MM.1S (cell line): ENCODE results near the gene LRRC1.

Experiments used
- DNase-seq: peaks from one replicate; pipeline ENCODE4 v3.0.0-alpha.2; 2015
- H2AFZ ChIP-seq: fragments of 300-600 bp; sonication (generic); 2 replicates; pipeline ENCODE4 v1.6.0; 2016; ENCODE audit warnings: antibody characterized with exemption, low read length
- H3F3A ChIP-seq: fragments of 300-600 bp; sonication (generic); 2 replicates; pipeline ENCODE4 v1.6.1; 2016; ENCODE audit warnings: mild to moderate bottlenecking, antibody characterized with exemption, low read length, moderate library complexity, mixed read lengths; ENCODE audit not compliant: insufficient read depth
- H3K27ac ChIP-seq: fragments of 300-600 bp; sonication (generic); 2 replicates; pipeline ENCODE4 v1.5.1; 2016; ENCODE audit warnings: mild to moderate bottlenecking, low read length
- H3K27me3 ChIP-seq: fragments of 300-600 bp; sonication (generic); replicated peaks from 2 replicates; pipeline ENCODE4 v1.6.0; 2016; ENCODE audit warnings: low read length; ENCODE audit not compliant: insufficient read depth
- H3K36me3 ChIP-seq: fragments of 300-600 bp; sonication (generic); replicated peaks from 2 replicates; pipeline ENCODE4 v1.6.1; 2016; ENCODE audit warnings: mild to moderate bottlenecking, low read length, mixed read lengths; ENCODE audit not compliant: insufficient read depth
- H3K4me1 ChIP-seq: fragments of 300-600 bp; sonication (generic); 2 replicates; pipeline ENCODE4 v1.6.1; 2016; ENCODE audit warnings: low read length, mixed read lengths
- H3K4me2 ChIP-seq: fragments of 300-600 bp; sonication (generic); 2 replicates; pipeline ENCODE4 v1.6.0; 2016; ENCODE audit warnings: low read depth, low read length
- H3K4me3 ChIP-seq: fragments of 300-600 bp; sonication (generic); 2 replicates; pipeline ENCODE4 v1.5.1; 2016; ENCODE audit warnings: low read length, mixed read lengths
- H3K79me2 ChIP-seq: fragments of 300-600 bp; sonication (generic); 2 replicates; pipeline ENCODE4 v1.6.1; 2016; ENCODE audit warnings: mixed run types, low read length, mixed read lengths
- H3K9ac ChIP-seq: fragments of 300-600 bp; sonication (generic); 2 replicates; pipeline ENCODE4 v1.6.1; 2016; ENCODE audit warnings: low read length, mixed read lengths
- H3K9me2 ChIP-seq: fragments of 300-600 bp; sonication (generic); replicated peaks from 2 replicates; pipeline ENCODE4 v1.6.1; 2016; ENCODE audit warnings: mild to moderate bottlenecking, low read length, mixed read lengths; ENCODE audit not compliant: insufficient read depth
- H3K9me3 ChIP-seq: fragments of 300-600 bp; sonication (generic); replicated peaks from 2 replicates; pipeline ENCODE4 v1.6.1; 2016; ENCODE audit warnings: mild to moderate bottlenecking, low read length, mixed read lengths; ENCODE audit not compliant: insufficient read depth
- H4K20me1 ChIP-seq: fragments of 300-600 bp; sonication (generic); 2 replicates; pipeline ENCODE4 v1.6.1; 2016; ENCODE audit warnings: mild to moderate bottlenecking, low read length, moderate library complexity, mixed read lengths; ENCODE audit not compliant: insufficient read depth
- CTCF ChIP-seq: fragments of 300-600 bp; sonication (generic); IDR thresholded peaks from 2 replicates; pipeline ENCODE4 v1.5.1; 2016; ENCODE audit warnings: antibody characterized with exemption, low read length, mixed read lengths
- EZH2 ChIP-seq: fragments of 300-600 bp; sonication (generic); optimal IDR thresholded peaks from 2 replicates; pipeline ENCODE3; 2017; ENCODE audit warnings: low read depth, mild to moderate bottlenecking, antibody characterized with exemption, low read length, mixed read lengths
- EZH2phosphoT487 ChIP-seq: fragments of 300-600 bp; sonication (generic); IDR thresholded peaks from 2 replicates; pipeline ENCODE4 v1.6.1; 2018; ENCODE audit warnings: antibody characterized with exemption, low read length

LRRC1 gene

GRCh38 chr6:53874964-53875363, 80.2 kb downstream of the LRRC1 start:
- no peak overlapping the region for H3K4me3 ChIP-seq
- no peak overlapping the region for H3K4me2 ChIP-seq
- no peak for DNase-seq
- no peaks in the 10 kb centered on the region for H3K27me3 ChIP-seq
- no peaks in the 10 kb centered on the region for H3F3A ChIP-seq
- no peak for TF ChIP-seq EZH2
- no peak for TF ChIP-seq CTCF
- no peak for TF ChIP-seq EZH2phosphoT487
- H4K20me1 ChIP-seq: no peaks in the 10 kb centered on the region
- no peak overlapping the region for H3K27ac ChIP-seq
- H2AFZ ChIP-seq: no peak overlapping the region
- H3K9me2 ChIP-seq: no peaks in the 10 kb centered on the region
- peaks cover 44% of the 10 kb centered on the region for H3K79me2 ChIP-seq
- H3K36me3 ChIP-seq: no peaks in the 10 kb centered on the region
- H3K4me1 ChIP-seq: no peaks in the 10 kb centered on the region
- no peaks in the 10 kb centered on the region for H3K9me3 ChIP-seq
- H3K9ac ChIP-seq: no peak overlapping the region

DNA sequence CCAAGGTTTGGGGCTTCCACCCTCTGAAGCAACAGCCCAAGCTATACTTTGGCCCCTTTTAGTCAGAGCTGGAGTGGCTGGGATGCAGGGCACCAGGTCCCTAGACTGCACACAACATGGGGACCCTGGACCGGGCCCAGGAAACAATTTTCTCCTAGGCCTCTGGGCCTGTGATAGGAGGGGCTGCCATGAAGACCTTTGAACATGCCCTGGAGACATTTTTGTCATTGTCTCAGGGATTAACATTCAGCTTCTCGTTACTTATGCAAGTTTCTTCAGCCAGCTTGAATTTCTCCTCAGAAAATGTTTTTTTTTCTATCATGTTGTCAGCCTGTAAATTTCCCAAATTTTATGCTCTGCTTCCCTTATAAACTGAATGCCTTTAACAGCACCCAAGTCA, 82.3 kb downstream of the LRRC1 start:
- no peak overlapping the region for H3K4me3 ChIP-seq
- no peaks in the 10 kb centered on the region for H4K20me1 ChIP-seq
- no peaks in the 10 kb centered on the region for H3K4me1 ChIP-seq
- no peak for TF ChIP-seq EZH2phosphoT487
- no peak for TF ChIP-seq CTCF
- TF ChIP-seq EZH2: no peak
- H3K9me2 ChIP-seq: no peaks in the 10 kb centered on the region
- DNase-seq: no peak
- no peak overlapping the region for H2AFZ ChIP-seq
- H3K79me2 ChIP-seq: peaks cover 27% of the 10 kb centered on the region
- H3K4me2 ChIP-seq: no peak overlapping the region
- no peaks in the 10 kb centered on the region for H3F3A ChIP-seq
- H3K27me3 ChIP-seq: no peaks in the 10 kb centered on the region
- H3K36me3 ChIP-seq: no peaks in the 10 kb centered on the region
- no peak overlapping the region for H3K9ac ChIP-seq
- H3K27ac ChIP-seq: no peak overlapping the region
- H3K9me3 ChIP-seq: no peaks in the 10 kb centered on the region

DNA sequence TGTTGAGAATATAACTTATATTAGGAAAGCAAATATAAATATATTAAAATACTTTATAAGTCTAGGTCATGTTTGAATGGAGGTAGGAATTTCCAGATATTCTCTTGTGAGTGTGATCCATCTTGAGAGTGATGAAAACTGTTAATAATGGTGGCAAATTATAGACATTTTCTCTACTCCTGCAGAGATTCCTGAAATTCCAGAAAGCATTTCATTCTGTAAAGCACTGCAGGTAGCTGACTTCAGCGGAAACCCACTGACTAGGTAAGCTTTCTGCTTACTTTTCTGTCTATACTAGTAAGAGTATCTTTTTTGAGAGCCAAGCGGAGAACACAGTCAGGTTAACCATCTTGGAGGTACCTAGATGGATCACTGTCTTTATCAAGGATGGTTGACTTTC, 84.0 kb downstream of the LRRC1 start:
- no peaks in the 10 kb centered on the region for H4K20me1 ChIP-seq
- TF ChIP-seq CTCF (no peak), EZH2 (no peak), EZH2phosphoT487 (no peak)

More for the DNA sequence above, 84.0 kb downstream of the LRRC1 start:
- DNase-seq: no peak
- Histone ChIP-seq H3K4me3 (no peak overlapping the region), H3K4me2 (no peak overlapping the region), H3K27me3 (no peaks in the 10 kb centered on the region), H3K9me2 (no peaks in the 10 kb centered on the region), H3F3A (no peaks in the 10 kb centered on the region), H3K9ac (no peak overlapping the region), H3K4me1 (no peaks in the 10 kb centered on the region), H3K9me3 (no peaks in the 10 kb centered on the region), H2AFZ (no peak overlapping the region), H3K79me2 (peaks cover 12% of the 10 kb centered on the region), H3K36me3 (no peaks in the 10 kb centered on the region), H3K27ac (no peak overlapping the region)
